IPS-15b (cell line): ENCODE measurements around the gene NEDD4.
"Not testable (repeated sequence)": the region's sequence is repeated elsewhere in the genome, so short reads cannot be mapped to it uniquely, and the experiment has no call there.

Source experiments
- H3K27me3 ChIP-seq: one replicate; pipeline ENCODE4 v1.6.1; 2013; ENCODE audit warnings: low read length; ENCODE audit not compliant: control insufficient read depth, insufficient read depth
- H3K36me3 ChIP-seq: one replicate; pipeline ENCODE4 v1.6.1; 2013; ENCODE audit warnings: low read length; ENCODE audit not compliant: control insufficient read depth, insufficient read depth
- H3K4me1 ChIP-seq: one replicate; pipeline ENCODE4 v1.6.1; 2013; ENCODE audit warnings: mild to moderate bottlenecking, low read length; ENCODE audit not compliant: control insufficient read depth, insufficient read depth
- H3K4me3 ChIP-seq: one replicate; pipeline ENCODE4 v1.5.1; 2013; ENCODE audit warnings: low read depth, low read length
- H3K9ac ChIP-seq: one replicate; pipeline ENCODE4 v1.6.1; 2013; ENCODE audit warnings: low read depth, mild to moderate bottlenecking, low read length
- H3K9me3 ChIP-seq: one replicate; pipeline ENCODE4 v1.6.1; 2013; ENCODE audit warnings: mild to moderate bottlenecking, low read length; ENCODE audit not compliant: control insufficient read depth, insufficient read depth

NEDD4 gene

DNA sequence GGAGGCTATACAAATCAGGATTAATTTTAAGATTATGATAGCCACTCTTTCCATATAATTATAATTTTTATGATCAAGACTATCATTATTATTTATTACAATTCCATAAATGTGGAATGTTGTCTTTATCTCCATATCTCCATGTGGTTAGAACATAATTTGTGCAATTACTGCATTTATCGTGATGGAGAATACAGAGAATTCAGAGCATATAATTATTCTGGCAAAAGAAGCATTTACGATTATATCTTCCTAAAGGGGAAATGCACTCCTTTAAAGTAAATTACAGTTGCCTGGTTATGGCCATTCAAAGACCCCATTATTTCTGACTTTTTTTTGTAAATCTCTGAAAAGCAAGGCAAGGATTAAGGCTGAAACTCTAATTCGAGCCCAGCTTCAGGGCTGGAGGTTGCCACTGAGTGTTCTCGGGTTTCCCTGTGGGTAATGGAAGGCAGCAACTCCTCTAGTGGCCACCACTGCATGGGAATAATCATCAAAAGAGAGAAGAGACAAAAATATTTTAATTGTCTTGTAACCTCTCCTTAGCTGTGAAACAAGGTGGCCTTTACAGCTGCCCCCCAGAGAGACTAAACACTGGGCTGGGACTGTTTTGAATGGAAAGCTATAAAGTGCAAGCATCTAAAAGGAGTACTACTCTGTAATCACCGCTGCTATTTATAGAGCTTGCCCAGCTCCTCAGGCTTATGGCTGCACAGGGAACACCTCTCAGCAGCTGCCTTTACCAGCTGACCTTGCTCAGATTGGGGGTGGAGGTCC is 190.6 kb downstream of the NEDD4 start:
- no peaks in the 10 kb centered on the region for H3K9me3 ChIP-seq
- no peaks in the 10 kb centered on the region for H3K27me3 ChIP-seq
- H3K4me3 ChIP-seq, result no peak overlapping the region
- peaks cover 3% of the 10 kb centered on the region for H3K4me1 ChIP-seq
- no peaks in the 10 kb centered on the region for H3K36me3 ChIP-seq
- H3K9ac ChIP-seq, result no peak overlapping the region

- Histone ChIP-seq H3K9ac (no peak overlapping the region), H3K4me3 (no peak overlapping the region)
Observed at GRCh38 chr15:55800216-55800615, 193.2 kb downstream of the NEDD4 start.

GRCh38 chr15:55799291-55800212 is 193.9 kb downstream of the NEDD4 start:
- no peak overlapping the region for H3K9ac ChIP-seq
- H3K27me3 ChIP-seq, result no peaks in the 10 kb centered on the region
- H3K9me3 ChIP-seq, result no peaks in the 10 kb centered on the region
- H3K4me1 ChIP-seq, result peaks cover 3% of the 10 kb centered on the region
- H3K4me3 ChIP-seq, result no peak overlapping the region
- H3K36me3 ChIP-seq, result no peaks in the 10 kb centered on the region

More at GRCh38 chr15:55800216-55800615, 193.2 kb downstream of the NEDD4 start:
- Histone ChIP-seq H3K4me1 (peaks cover 3% of the 10 kb centered on the region), H3K36me3 (no peaks in the 10 kb centered on the region), H3K27me3 (no peaks in the 10 kb centered on the region), H3K9me3 (no peaks in the 10 kb centered on the region)

GRCh38 chr15:55796321-55796965 is 197.0 kb downstream of the NEDD4 start:
- H3K4me3 ChIP-seq, result no peak overlapping the region
- H3K9me3 ChIP-seq, result no peaks in the 10 kb centered on the region
- no peaks in the 10 kb centered on the region for H3K36me3 ChIP-seq
- no peak overlapping the region for H3K9ac ChIP-seq
- peaks cover 3% of the 10 kb centered on the region for H3K4me1 ChIP-seq
- H3K27me3 ChIP-seq, result no peaks in the 10 kb centered on the region

GRCh38 chr15:55795031-55795430 is 198.4 kb downstream of the NEDD4 start:
- Histone ChIP-seq H3K9ac (no peak overlapping the region), H3K4me1 (peaks cover 3% of the 10 kb centered on the region), H3K9me3 (no peaks in the 10 kb centered on the region), H3K36me3 (no peaks in the 10 kb centered on the region), H3K4me3 (no peak overlapping the region), H3K27me3 (no peaks in the 10 kb centered on the region)

DNA sequence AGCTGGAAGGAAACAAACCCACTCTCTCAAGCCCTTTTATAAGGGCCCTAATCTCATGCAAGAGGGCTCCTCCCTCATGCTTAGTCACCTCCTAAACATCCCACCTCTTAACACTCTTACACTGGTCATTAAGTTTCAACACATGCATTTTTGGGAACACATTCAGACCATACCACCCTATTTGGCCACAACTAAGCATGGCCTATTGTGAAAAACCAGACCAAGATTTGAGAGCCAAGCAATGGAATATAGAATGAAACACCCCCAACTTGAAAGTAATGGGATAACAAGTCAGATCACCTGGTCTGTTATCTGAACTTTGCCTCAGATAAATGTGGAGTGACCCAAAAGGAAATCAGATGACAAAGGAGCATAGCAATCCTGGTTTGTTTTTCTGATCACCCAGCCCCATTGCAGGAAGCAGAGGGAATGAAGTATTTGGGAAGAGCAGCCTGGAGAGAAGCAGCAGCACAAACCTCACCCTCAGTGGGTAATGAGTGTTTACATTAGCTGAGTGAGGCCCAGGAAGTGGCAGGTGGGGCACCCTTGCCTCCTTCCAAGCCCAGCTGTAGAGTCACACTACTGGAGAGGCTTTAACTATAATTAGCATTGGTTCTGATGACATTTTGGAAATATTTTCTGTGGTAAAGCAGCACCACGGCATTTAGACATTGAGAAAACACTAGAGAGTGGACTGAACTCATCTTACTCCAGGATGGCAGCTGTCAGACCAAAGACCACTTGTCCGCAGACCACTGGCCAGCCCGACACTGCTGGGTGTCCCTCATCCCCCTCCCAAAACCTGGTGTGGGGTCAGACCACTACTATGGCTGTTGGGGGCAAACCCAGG is 201.6 kb downstream of the NEDD4 start:
- Histone ChIP-seq H3K27me3 (no peaks in the 10 kb centered on the region), H3K4me3 (no peak overlapping the region), H3K9ac (no peak overlapping the region)

DNA sequence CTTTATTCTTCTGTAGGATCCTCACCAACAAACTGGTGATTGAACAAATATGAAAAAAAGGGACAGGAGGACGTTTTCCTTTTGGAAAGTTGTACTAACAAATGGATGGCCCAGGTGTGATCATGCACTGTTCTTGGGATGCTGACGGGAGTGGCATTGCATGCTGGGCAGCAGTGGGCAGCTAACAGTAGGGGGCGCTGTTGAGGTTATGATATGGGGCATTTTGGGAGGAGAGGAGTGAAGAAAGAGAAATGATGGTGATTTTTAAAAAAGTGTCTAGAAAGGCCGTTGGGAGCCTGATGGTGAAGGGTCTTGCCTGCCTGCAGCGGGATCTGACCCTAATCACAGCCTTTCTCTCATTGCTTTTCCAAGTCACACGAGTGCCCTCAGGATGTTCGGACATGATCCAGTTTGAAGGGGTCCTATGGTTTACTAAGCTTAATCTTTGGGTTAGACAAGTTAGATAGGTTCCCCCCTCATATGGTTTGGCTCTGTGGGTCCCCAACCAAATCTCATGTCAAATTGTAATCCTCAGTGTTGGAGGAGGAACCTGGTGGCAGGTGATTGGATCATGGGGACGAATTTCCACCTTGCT is 204.2 kb downstream of the NEDD4 start:
- H3K4me1 ChIP-seq, result no peaks in the 10 kb centered on the region
- no peaks in the 10 kb centered on the region for H3K9me3 ChIP-seq
- no peaks in the 10 kb centered on the region for H3K36me3 ChIP-seq
- no peak overlapping the region for H3K9ac ChIP-seq
- no peaks in the 10 kb centered on the region for H3K27me3 ChIP-seq
- H3K4me3 ChIP-seq, result no peak overlapping the region

More for the DNA sequence above, 201.6 kb downstream of the NEDD4 start:
- no peaks in the 10 kb centered on the region for H3K36me3 ChIP-seq
- H3K9me3 ChIP-seq, result no peaks in the 10 kb centered on the region
- H3K4me1 ChIP-seq, result no peaks in the 10 kb centered on the region

GRCh38 chr15:55786341-55786740 is 207.1 kb downstream of the NEDD4 start:
- Histone ChIP-seq H3K36me3 (no peaks in the 10 kb centered on the region), H3K27me3 (no peaks in the 10 kb centered on the region), H3K9me3 (no peaks in the 10 kb centered on the region), H3K4me1 (no peaks in the 10 kb centered on the region), H3K9ac (no peak overlapping the region), H3K4me3 (no peak overlapping the region)

- H3K4me1 ChIP-seq, H3K27me3 ChIP-seq, H3K9ac ChIP-seq, H3K9me3 ChIP-seq, H3K36me3 ChIP-seq, H3K4me3 ChIP-seq: not testable (repeated sequence)
Observed at GRCh38 chr15:55785593-55785992, 207.8 kb downstream of the NEDD4 start.

- Histone ChIP-seq H3K4me1 (no peaks in the 10 kb centered on the region), H3K9ac (no peak overlapping the region), H3K36me3 (no peaks in the 10 kb centered on the region), H3K9me3 (no peaks in the 10 kb centered on the region), H3K4me3 (no peak overlapping the region), H3K27me3 (no peaks in the 10 kb centered on the region)
Observed at GRCh38 chr15:55784286-55784685, 209.1 kb downstream of the NEDD4 start.

- Histone ChIP-seq H3K9me3 (no peaks in the 10 kb centered on the region), H3K4me3 (no peak overlapping the region), H3K36me3 (no peaks in the 10 kb centered on the region), H3K4me1 (no peaks in the 10 kb centered on the region), H3K27me3 (no peaks in the 10 kb centered on the region), H3K9ac (no peak overlapping the region)
Observed at GRCh38 chr15:55782901-55783300, 210.5 kb downstream of the NEDD4 start.
